ENCODE results near the gene AMMECR1. TPM values are rescaled to one million over a fixed set of nuclear protein-coding genes. Genes with fewer than 3 reads are reported as not detected.

The AMMECR1 gene
- total and polyA plus RNA-seq, 2 of the 13 experiments (the other 11 are each of a cell fraction or from before 2014, with no cell fraction given) = 3.1 to 7.5 TPM

- H3K79me2 ChIP-seq (ENCODE audit: insufficient read depth, low read length) = no peaks in the 10 kb centered on the region
- H3K36me3 ChIP-seq (replicated peaks in 1 of 2; ENCODE audit: control insufficient read depth in 1 of 2, insufficient read depth in 2 of 2, low read length in 2 of 2) = no peaks in the 10 kb centered on the region
- in situ Hi-C loops (cut with HindIII; ENCODE audit: extremely low pct_ligation_motif_present, low pct_unique_long_range_greater_than_20kb) = no loop called here
- H3K4me2 ChIP-seq (ENCODE audit: low read depth, low read length) = no peak overlapping the region
- ChIA-PET POLR2A (no interaction called here), CTCF (ENCODE audit: low intra/inter-chr PET ratio, low total read pairs) (interaction anchor here (1.9 kb wide), 1 partner anchor 262 kb away, joined by 5 read pairs; no protein-coding TSS in a partner anchor)
- peaks cover 12% of the 10 kb centered on the region; the same call in 1 of the 2 replicates for H3K4me1 ChIP-seq (ENCODE audit: insufficient read depth, low read length)
- DNase-seq (ENCODE audit: low spot score) = peak; percentile 45
- FAIRE-seq = peak; percentile 97
- ATAC-seq = peak; percentile 85
- no peaks in the 10 kb centered on the region for H3K9me3 ChIP-seq (ENCODE audit: low read length)
- intact Hi-C loops (cut with micrococcal nuclease; ENCODE audit: unreplicated experiment) = no loop called here
- H3K9ac ChIP-seq (ENCODE audit: insufficient read depth, low read depth, low read length) = no peak overlapping the region
- H4K20me1 ChIP-seq (ENCODE audit: insufficient read depth, low read length) = no peaks in the 10 kb centered on the region
- H3K27me3 ChIP-seq (ENCODE audit: control insufficient read depth in 1 of 2, insufficient read depth in 2 of 2, low read length in 2 of 2) = no peaks in the 10 kb centered on the region
- 0% methylated on average over 1 of the region's 2 CpGs for WGBS (ENCODE audit: low lambda C conversion rate)
- H3K27ac ChIP-seq (ENCODE audit: extremely low read length, insufficient read depth, low read length) = no peak overlapping the region
- no peak overlapping the region for H3K4me3 ChIP-seq (replicated peaks in 1 of 3; ENCODE audit: insufficient read depth in 1 of 3, low read depth in 2 of 3, low read length in 3 of 3)
- TF ChIP-seq ZBTB42 (CRISPR knock-in tag; IDR thresholded peaks at IDR 0.05) (peak; percentile 98), RAD21 (CRISPR knock-in tag; IDR thresholded peaks at IDR 0.05) (peak; percentile 19; the same call in 1 of the 2 replicates), GFI1 (CRISPR knock-in tag; IDR thresholded peaks at IDR 0.05; ENCODE audit: borderline replicate concordance) (no peak), STAG1 (CRISPR knock-in tag; IDR thresholded peaks at IDR 0.05) (peak; percentile 46), HNF4A (CRISPR knock-in tag; IDR thresholded peaks at IDR 0.05) (peak; percentile 56), SMC3 (IDR thresholded peaks at IDR 0.05; ENCODE audit: low read length) (peak; percentile 17; the same call in 1 of the 2 replicates), YY1 (IDR thresholded peaks at IDR 0.05; ENCODE audit: insufficient read depth, insufficient replicate concordance, low read depth, low read length) (no peak)
- TF ChIP-seq, protein P1, sequence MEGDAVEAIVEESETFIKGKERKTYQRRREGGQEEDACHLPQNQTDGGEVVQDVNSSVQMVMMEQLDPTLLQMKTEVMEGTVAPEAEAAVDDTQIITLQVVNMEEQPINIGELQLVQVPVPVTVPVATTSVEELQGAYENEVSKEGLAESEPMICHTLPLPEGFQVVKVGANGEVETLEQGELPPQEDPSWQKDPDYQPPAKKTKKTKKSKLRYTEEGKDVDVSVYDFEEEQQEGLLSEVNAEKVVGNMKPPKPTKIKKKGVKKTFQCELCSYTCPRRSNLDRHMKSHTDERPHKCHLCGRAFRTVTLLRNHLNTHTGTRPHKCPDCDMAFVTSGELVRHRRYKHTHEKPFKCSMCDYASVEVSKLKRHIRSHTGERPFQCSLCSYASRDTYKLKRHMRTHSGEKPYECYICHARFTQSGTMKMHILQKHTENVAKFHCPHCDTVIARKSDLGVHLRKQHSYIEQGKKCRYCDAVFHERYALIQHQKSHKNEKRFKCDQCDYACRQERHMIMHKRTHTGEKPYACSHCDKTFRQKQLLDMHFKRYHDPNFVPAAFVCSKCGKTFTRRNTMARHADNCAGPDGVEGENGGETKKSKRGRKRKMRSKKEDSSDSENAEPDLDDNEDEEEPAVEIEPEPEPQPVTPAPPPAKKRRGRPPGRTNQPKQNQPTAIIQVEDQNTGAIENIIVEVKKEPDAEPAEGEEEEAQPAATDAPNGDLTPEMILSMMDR (CRISPR knock-in tag; IDR thresholded peaks at IDR 0.05) = peak; percentile 70
- no peak overlapping the region for H2AFZ ChIP-seq (ENCODE audit: low read length)
- no TSS peak for BruUV-seq (replicated peaks)
These were observed 171.4 kb downstream of the AMMECR1 start for GRCh38 chrX:110146521-110146920.

Measured in HepG2 (cell line).